EL (cell line): ENCODE data around the gene PDIA6.
A peak's percentile ranks its signal among the peaks of the same experiment; 100 is the strongest.
"Not testable (repeated sequence)": the region's sequence is repeated elsewhere in the genome, so short reads cannot be mapped to it uniquely, and the experiment has no call there.

Experiments used
- DNase-seq: peaks from one replicate; pipeline ENCODE4 v3.0.0-alpha.2; 2016

PDIA6 gene

DNA sequence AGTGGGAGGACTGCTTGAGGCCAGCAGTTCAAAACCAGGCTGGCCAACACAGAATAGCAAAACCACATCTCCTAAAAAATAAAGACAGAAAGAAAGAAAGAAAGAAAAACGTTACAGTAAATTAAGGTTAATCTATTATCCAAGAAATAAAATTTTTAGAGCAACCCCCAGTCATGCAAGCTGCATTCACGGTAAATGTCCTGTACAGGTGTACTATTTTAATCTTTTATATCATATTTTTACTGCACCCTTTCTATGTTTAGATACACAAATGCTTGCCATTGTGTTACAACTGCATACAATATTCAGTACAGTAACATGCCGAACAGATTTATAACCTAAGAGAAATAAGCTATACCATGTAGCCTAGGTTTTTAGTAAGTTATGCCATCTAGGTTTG, 6.0 kb downstream of the PDIA6 start:
- no peak for DNase-seq

DNA sequence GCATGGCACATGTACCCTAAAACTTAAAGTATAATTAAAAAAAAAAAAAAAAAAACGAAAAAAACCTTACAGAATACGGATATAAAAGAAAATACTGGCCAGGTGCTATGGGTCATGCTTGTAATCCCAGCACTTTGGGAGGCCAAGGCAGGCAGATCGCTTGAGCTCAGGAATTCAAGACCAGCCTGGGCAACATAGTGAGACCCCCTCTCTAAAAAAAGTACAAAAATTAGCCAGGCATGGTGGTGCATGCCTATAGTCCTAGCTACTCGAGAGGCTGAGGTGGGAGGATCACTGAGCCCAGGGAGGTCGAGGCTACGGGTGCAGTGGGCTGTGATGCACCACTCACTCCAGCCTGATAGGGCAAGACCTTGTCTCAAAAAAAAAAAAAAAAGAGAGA, 6.6 kb downstream of the PDIA6 start:
- DNase-seq = not testable (repeated sequence)

DNA sequence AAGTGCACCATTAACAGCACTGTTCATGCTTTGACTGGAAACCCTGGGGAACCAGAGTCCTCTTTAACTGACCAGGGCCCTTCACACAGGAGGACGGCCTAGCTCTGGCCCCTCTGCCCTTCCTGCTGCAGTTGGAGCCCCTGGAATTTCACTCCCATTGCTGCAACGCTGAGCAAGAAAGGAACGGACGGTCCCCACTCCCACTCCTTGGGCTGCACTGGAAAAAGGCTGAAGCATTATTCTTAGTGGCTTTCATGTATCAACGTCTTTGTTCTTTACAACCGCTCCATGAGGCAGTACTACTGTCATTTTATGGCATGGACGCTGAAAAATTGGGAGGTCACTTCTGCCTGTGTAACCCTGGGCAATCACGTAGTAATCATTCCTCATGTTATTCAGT, 9.9 kb downstream of the PDIA6 start:
- DNase-seq = no peak

DNA sequence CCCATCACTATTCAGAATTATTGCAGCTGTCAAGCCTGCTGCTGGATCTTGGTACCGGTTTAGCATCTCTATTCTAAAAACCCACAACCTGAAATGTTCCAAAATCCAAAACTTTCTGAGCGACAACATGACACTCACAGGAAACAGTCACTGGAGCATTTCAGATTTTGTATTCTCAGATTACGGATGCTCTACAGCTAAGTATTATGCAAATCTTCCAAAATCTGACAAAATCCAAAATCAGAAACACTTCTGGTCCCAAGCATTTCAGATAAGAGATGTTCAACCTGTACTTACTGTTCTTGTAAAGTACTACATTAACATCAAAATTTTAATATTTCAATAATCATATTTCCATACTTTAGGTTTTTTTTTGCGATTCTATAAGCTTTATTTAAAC, 12.4 kb downstream of the PDIA6 start:
- no peak for DNase-seq

DNA sequence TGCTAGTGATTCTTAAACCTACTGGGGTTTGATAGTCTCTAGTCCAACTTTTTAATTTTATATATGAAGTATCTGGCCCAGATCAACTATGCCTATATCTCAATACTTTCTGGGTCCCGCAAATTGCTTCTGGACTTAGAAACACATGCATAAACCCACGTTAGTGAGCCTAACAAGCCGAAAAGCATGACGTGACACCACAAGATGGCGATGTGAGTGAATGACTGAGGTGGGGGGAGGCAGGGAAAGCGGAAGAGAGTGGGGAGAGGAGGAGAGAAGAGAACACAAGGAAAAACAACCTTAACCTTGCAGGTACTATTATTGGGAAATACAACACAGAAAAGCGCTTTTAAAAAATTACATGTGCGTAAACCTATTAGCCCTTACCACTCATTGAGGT, 13.8 kb downstream of the PDIA6 start:
- DNase-seq = no peak

DNA sequence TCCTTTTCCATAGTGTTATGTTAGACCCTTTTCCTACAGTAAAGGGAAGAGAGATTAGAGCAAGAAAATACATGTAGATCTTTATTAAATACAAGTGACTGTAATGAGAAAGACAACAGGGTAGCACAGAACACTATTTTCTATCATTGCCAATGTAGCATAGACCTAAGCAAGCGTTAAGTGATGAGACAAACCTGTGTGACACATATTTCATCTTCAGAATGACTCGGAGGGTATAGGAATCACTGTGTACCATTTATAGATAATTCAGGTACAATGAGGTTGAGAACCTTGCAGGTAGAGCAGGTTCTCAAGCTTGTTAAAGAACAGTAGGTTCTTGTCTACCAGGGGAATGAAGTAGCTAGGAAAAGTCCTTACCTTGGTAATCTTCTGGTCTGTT, 15.9 kb downstream of the PDIA6 start:
- no peak for DNase-seq

DNA sequence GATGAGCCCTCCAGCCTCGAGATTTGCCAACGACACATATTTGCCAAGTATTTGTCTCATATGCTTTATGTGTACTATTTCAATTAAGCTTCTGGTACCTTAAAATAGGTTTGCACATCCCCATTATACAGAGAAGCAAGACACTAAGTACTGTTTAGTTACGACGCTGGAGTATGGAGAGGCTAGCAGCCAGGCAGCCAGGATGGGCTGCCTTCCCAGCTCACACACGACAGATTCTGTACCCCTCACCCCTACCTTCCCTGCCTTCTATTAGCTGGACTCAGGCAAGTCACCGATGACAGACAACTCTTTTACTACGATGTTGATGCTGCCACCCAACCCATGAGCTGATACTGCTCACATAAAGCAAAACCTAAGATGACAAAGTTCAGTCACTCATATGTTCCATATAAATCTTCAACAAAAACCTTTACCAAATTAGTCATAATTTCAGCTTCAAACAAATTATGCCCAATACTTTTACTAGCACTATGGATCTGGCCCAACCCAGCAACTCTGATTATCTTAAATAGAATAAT, 17.0 kb downstream of the PDIA6 start:
- no peak for DNase-seq

DNA sequence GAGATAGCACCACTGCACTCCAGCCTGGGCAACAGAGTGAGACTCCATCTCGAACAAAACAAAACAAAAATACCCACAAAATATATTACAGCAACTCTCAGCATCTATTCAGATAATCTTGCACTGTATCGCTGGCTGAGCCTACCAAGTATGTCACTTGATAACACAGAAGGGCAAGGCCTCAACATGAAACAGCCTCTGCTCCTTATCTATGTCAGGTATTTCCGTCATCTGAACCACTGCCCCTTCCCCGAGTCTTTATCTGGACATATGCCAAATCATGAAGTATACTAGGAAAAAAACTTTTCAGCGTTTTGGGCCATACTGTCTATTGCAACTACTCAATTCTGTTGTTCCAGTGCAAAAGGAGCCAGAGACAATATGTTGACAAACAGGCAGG, 17.7 kb downstream of the PDIA6 start:
- no peak for DNase-seq

DNA sequence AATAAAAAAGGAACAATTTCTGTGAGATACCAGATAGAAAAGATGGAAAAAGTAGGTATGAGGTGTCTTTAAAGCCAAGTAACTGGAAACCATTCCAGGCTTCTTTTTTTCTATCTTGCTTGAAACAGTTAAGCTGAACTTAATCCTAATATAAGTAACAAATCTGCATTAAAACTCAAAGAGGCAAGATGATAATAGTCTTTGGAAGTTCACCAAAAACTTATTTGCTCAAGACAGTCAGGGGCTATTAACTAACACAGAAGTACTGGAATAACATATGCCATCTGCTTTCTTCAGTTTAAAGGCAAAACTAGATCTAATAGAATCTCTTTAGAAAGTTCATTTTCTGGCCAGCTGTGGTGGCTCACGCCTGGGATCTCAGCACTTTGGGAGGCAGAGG, 18.8 kb downstream of the PDIA6 start:
- DNase-seq = no peak

DNA sequence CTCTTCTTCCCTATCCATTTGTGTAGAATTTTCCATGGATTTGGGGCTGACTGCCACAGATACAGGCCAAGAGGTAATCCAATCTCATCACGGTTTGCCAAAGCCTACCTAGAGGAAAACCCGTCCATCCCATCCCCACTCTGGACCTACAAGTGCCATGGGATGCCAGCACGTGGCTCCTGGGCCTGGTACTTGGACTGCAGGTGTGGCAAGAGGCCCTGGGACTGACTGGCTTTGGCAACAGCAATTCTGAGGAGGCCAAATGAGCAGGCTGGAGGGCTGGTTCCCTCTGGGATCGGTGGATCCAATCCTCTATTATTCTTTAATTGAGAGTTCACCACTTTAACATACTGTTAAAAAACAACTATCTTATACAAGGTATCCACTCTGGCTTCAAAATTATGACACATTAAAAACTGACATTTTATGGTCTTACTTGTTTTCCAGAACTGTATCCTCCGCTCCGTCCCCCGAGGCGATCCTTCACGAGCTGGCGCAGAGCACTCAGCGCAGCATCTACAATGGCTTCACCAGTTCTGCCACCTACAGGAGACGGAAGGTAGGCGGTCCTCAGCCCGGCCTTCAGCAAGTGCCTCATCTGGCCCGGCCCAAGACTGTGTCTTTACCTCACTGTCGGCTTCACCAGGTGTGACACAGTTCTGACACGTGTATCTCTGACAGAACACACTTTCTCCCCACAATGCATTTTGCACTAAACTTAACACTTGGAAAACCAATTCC, 19.8 kb downstream of the PDIA6 start:
- no peak for DNase-seq

DNA sequence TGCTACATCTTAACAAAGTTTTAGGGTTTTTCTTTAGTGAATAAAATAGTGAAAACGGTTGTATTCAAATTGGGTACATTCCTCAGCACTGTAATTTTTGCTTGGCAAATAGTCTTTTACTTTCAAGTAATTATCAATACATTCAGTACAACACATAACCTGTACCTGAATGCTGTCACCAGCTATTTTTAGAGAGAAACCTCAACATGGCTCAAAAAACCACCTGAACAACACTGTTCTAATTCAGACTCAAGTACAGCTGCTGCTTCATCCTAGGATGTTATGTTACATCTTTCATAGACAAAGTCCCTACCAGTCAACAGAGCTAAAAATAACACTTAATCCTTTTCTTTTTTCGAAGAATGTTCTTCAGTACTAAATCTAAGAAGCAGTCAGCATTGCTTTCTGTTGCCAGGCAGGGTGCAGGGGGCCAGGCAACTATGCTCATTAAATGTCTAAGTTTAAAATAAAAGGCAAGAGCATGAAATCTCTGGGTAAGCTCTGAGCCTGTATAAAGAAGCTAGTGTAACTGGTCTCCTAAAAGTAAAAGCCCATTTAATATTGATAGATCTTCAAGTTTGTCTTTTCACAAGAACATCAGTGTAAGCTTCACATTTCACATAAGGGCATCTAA, 20.5 kb downstream of the PDIA6 start:
- DNase-seq = no peak

DNA sequence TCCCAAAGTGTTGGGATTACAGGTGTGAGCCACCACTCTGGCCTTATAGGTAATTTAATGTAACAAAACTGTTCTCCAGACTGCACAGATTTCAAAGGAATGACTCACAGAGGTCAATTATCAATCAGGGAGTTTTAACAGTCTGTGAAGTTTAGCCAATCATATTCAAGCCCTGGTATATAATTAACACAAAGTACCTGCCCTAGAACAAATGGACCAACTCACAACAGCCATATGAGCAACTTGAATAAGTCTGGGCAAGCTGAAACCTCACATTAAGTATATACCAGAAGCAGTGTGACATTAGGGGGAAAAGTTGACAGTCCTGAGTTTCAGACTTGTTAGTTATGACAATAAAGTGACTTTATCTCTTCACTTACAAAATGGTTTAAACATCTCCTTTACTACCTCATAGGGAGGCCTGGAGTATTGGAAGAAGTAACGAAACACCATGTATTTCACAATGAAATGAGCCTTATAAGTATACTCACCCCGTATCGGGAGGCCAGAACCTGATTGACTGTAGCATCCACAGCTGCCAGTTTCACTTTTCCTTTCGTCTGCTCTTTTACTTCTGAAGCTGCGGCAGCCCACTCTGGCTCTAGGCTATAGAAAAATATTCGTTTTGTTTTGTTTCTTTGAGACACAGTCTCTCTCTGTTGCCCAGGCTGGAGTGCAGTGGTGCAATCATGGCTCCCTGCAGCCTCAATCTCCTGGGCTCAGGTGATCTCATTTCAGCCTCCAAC, 22.2 kb downstream of the PDIA6 start:
- DNase-seq = no peak

DNA sequence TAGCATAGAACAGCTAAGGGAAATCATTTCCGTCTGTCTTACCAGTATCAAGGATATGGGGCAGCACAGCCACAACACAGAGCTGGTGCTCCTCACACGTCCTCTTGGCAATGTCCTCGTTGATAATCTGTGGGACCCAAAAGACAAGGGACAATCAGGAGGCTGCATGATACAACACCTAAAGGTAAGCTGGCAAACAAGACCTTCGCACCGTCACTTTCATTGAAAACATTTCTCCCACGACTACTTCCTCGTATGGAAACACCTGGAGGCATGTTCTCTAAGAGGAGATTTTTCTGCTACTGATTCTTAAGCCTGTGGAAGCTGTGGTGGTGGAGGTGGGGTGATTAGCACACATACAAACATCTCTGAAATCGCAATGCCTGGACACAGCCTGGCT, 23.7 kb downstream of the PDIA6 start:
- no peak for DNase-seq

DNA sequence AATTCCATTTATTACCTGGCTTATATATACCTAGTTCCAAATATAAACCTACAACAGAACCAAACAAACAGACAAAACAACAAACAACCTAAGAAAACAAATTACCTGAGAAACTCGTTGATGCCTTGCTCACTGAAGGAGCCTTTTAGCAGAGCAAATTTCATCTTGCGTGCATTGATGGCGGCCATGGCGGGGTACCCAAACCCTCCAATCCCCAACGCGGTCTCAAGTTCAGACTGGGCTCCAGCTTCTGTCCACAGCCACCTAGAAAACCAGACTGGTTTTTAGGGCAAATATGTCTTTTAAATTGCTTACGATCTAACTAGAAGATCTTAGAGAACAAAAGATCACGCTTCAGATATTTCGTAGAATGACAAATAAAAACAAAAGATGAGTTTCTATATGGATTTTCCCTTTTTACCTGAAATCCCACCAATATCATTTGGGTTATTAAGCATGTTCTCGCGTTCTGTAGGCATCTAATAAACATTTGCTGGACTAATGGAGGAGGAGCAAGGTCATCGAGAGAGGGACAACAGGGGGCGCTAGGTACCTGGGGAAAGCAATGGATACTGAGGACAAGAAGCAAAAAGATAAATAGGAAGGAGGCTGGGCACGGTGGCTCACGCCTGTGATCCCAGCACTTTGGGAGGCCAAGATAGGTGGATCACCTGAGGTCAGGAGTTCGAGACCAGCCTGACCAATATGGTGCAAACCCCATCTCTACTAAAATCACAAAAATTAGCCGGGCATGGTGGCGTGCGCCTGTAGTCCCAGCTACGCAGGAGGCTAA, 25.2 kb downstream of the PDIA6 start:
- no peak for DNase-seq

DNA sequence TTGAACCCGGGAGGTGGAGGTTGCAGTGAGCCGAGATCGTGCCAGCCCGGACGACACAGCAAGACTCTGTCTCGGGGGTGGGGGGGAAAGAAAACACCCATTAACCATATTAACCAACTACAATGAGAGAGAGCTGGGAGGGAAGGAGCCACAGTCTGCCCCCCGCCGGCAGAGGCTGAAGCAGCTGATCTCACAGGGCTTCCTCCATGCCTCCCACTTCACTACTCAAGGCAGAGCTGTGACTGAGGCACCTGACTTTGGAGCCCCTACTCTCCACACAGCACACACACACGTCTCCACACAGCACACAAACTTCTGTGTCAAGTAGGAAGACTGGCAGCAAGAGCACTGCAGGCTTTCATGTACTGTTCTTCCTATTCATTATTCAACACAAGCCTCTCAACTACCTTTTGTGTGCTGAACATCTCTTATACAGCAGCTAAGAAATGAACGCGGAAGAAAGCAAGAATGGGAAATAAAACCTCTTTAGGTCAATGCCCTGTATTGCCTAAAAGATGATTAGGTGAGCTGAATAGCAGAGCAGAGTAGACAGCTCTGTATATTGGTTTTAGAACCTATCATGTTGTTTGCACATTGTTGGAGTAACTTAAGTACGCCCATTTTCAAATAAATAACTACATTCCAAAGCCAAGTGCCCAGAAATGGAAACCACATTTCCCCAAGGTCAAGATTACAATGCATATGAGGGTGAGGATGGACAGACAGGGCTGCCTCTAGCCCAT, 26.2 kb downstream of the PDIA6 start:
- DNase-seq = no peak

DNA sequence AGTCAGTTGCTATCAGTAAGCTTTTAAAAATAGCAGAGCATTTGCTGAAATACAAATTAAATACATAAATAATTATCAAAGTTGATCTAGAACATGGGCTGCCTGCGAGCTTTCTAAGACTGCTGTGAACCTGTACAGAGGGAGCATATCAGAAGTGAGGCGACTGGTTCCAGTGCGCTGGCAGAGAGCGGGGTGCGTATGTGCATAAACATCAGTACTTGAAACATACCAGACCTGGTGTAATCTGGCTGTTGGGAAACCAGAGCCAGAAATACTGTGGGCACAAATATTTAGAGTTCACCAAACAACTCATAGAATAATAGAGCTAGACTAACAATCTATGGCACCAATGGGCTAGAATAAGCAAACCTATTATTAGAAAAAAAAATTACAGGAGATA, 27.3 kb downstream of the PDIA6 start:
- DNase-seq = no peak

DNA sequence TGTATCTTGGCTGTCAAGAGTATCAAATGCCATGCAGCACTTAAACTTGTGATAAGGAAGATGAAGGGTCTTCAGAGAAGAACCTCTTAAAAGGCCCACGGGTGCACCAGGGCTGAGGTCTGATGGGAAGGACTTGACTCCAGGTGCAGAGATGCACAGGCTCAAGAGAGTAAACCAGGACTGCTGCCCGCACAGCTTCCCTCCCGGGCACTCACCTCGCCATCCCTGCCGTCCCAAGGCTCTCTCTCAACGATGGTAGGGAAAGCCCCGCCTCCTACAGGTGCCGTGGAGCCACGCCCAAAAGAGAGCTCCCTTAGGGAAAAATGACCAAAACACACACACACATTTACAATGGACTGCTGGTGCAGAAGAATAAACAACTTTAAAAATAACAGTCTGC, 27.9 kb downstream of the PDIA6 start:
- DNase-seq = no peak

DNA sequence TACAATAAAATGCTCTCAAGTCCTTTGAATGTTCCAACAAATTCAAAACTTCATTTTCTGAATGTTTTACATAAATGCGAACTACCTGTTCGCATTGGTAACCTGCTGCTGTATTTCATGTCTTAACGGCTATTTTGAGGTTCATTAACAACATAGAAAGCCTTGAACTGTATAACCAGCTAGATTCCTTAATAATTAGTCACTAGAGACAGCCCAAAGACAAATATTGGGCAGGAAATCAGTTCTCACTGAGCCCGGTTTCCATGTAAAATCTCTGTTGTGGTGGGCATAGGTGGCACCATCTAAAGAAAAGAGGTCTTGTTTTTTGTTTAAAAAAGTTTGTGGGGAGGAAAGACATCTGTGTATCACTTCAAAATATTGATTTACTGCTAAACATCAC, 29.2 kb downstream of the PDIA6 start:
- peak; percentile 32 for DNase-seq

DNA sequence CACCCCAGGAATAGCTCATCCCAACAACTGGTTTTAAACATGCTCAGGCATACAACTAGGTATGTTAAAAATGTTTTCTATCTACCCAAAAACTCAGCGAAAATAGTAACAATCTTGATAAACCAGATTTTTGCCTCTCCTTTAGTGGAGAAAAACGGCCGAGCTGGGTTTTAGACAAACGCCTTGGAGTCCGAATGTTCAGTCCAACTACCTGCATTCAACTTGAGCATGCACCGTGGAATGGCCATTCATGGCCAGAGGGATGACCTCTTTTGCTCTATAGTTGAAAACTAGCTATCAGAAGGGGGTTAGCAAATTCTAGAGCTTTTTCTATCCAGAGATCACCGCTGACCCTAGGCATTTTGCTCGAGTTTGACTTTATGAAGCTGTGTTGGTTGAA, 30.8 kb downstream of the PDIA6 start:
- DNase-seq = no peak

DNA sequence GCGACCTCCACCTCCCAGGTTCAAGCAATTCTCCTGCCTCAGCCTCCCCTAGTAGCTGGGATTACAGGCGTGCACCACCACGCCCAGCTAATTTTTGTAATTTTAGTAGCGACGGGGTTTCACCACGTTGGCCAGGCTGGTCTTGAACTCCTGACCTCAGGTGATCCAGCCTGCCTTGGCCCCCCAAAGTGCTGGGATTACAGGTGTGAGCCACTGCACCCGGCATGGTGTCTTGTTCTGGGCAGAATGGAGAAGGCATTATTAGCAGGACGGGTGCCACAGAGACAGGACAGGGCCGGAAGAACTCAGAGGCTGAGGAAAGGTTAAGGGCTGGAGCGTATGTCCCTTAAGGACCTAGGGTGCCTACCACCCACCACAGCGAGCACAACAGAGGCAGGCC, 31.8 kb downstream of the PDIA6 start:
- DNase-seq = not testable (repeated sequence)

DNA sequence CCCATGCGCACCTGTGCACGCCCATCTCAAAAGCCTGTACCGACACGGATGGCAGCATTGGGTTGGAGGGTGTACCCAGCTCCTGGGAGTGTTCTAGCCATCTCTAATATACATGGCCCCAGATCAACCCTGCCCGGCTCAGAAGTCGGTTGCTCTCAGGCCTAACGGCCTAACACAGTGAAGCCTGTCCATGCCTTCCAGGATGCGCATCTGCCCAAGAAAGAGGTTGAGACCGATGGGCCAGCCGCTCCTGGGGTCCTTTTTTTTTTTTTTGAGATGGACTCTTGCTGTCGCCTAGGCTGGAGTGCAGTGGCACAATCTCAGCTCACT, 32.1 kb downstream of the PDIA6 start:
- DNase-seq = no peak

DNA sequence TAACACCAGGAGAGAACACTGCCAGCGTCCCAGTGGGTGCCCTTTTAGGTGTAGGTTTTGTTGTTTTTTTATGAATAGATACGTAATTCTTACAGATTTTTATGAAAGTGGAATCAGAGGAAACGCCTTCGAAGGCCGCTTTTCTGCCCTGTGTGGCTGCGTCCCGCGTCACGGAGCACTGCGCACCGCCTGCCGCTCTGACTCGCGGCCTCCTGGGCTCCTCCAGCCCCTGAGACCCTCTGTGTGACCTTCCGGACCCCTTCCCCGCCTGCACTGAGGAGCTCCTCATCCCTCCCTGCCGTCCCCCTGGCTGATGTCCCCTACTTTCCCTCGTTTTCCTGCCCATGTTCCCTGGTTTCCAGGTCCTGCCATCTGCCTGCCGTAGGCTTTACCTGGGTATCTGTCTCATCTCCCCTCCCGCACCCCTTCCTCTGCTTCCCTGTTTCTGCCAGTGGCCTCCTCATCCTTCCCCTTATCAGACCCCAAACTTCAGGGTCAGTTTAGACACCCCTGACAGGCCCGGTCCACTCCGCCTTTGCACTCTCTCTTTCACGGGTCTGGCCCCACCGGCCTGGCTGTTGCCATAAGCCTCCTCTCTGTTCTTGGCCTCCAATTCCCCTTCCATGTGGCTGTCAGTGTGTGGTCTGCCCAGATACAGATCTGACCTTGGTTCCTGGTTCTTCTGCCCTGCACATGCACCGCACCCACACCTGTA, 32.7 kb downstream of the PDIA6 start:
- DNase-seq = no peak
